AG20443 (cell line): Measurements from ENCODE around the gene RRP15.

Experiments used
- DNase-seq: peaks from one replicate; pipeline ENCODE4 v3.0.0; 2012; ENCODE audit warnings: low spot score, mixed read lengths

RRP15 gene

GRCh38 chr1:218341325-218341724, 56.2 kb downstream of the RRP15 start:
- no peak for DNase-seq

- no peak for DNase-seq
These were observed 57.0 kb downstream of the RRP15 start for GRCh38 chr1:218342091-218342490.

- peak; percentile 60 for DNase-seq
These were observed 60.0 kb downstream of the RRP15 start, which contains the start of gene TGFB2 for GRCh38 chr1:218344814-218345672. TSS of gene TGFB2 (plus strand) at chr1:218345336. CDS start at chr1:218346702, 1,366 bp downstream.

GRCh38 chr1:218345673-218346390, 60.7 kb downstream of the RRP15 start:
- peak; percentile 75 for DNase-seq

GRCh38 chr1:218346391-218347204, 61.5 kb downstream of the RRP15 start:
- peak; percentile 40 for DNase-seq

- peak; percentile 26 for DNase-seq
These were observed 62.2 kb downstream of the RRP15 start for GRCh38 chr1:218347336-218347722.

- DNase-seq, result no peak
These were observed 62.9 kb downstream of the RRP15 start for GRCh38 chr1:218347723-218348627.

GRCh38 chr1:218348628-218349071, 63.6 kb downstream of the RRP15 start:
- no peak for DNase-seq

GRCh38 chr1:218349348-218350034, 64.4 kb downstream of the RRP15 start:
- DNase-seq, result no peak

- DNase-seq, result no peak
These were observed 65.0 kb downstream of the RRP15 start for GRCh38 chr1:218350035-218350525.

GRCh38 chr1:218350801-218351266, 65.7 kb downstream of the RRP15 start:
- no peak for DNase-seq

- DNase-seq, result no peak
These were observed 66.4 kb downstream of the RRP15 start for GRCh38 chr1:218351391-218352074.

- no peak for DNase-seq
These were observed 67.0 kb downstream of the RRP15 start for GRCh38 chr1:218352075-218352438.

- DNase-seq, result no peak
These were observed 68.6 kb downstream of the RRP15 start for GRCh38 chr1:218353656-218354055.

GRCh38 chr1:218355278-218355677, 70.2 kb downstream of the RRP15 start:
- no peak for DNase-seq

- DNase-seq, result no peak
These were observed 72.3 kb downstream of the RRP15 start for GRCh38 chr1:218357211-218357892.

- no peak for DNase-seq
These were observed 72.8 kb downstream of the RRP15 start for GRCh38 chr1:218357893-218358232.

GRCh38 chr1:218361298-218362065, 76.4 kb downstream of the RRP15 start:
- peak; percentile 50 for DNase-seq
